ENCODE measurements around the gene RTL1.

The RTL1 gene

GRCh38 chr14:100837805-100838350 is 65.6 kb downstream of the RTL1 start:
- no peak for TF ChIP-seq CTCF (IDR thresholded peaks at IDR 0.05; ENCODE audit: insufficient read depth, low read depth, low read length, missing control alignments)
- H3K4me3 ChIP-seq (ENCODE audit: low read length): no peak overlapping the region
- no peak for DNase-seq (ENCODE audit: low read depth)

GRCh38 chr14:100836941-100837804 is 66.3 kb downstream of the RTL1 start:
- DNase-seq (ENCODE audit: low read depth): no peak
- no peak for TF ChIP-seq CTCF (IDR thresholded peaks at IDR 0.05; ENCODE audit: insufficient read depth, low read depth, low read length, missing control alignments)
- H3K4me3 ChIP-seq (ENCODE audit: low read length): no peak overlapping the region

GRCh38 chr14:100836311-100836805 is 67.2 kb downstream of the RTL1 start:
- no peak overlapping the region for H3K4me3 ChIP-seq (ENCODE audit: low read length)
- DNase-seq (ENCODE audit: low read depth): no peak
- no peak for TF ChIP-seq CTCF (IDR thresholded peaks at IDR 0.05; ENCODE audit: insufficient read depth, low read depth, low read length, missing control alignments)

- DNase-seq (ENCODE audit: low read depth): no peak
- no peak for TF ChIP-seq CTCF (IDR thresholded peaks at IDR 0.05; ENCODE audit: insufficient read depth, low read depth, low read length, missing control alignments)
Observed at GRCh38 chr14:100835548-100836310, 67.8 kb downstream of the RTL1 start.

GRCh38 chr14:100834794-100835547 is 68.6 kb downstream of the RTL1 start:
- H3K4me3 ChIP-seq (ENCODE audit: low read length): no peak overlapping the region
- no peak for TF ChIP-seq CTCF (IDR thresholded peaks at IDR 0.05; ENCODE audit: insufficient read depth, low read depth, low read length, missing control alignments)
- no peak for DNase-seq (ENCODE audit: low read depth)

More at GRCh38 chr14:100835548-100836310, 67.8 kb downstream of the RTL1 start:
- H3K4me3 ChIP-seq (ENCODE audit: low read length): no peak overlapping the region

- H3K4me3 ChIP-seq (ENCODE audit: low read length): no peak overlapping the region
- DNase-seq (ENCODE audit: low read depth): no peak
- no peak for TF ChIP-seq CTCF (IDR thresholded peaks at IDR 0.05; ENCODE audit: insufficient read depth, low read depth, low read length, missing control alignments)
Observed at GRCh38 chr14:100834082-100834793, 69.3 kb downstream of the RTL1 start.
